Mucosa of rectum (tissue), 2 donors: ENCODE results near the gene NOLC1.

ENCODE experiments used
- H3K27ac ChIP-seq, 2 donors: one replicate each; pipeline ENCODE4 v1.7.0; 2013; ENCODE audit warnings: inconsistent platforms in 2 of 2, low read depth in 2 of 2, low read length in 2 of 2
- H3K27me3 ChIP-seq, 2 donors: one replicate each; pipeline ENCODE4 v1.7.0; 2013; ENCODE audit warnings: low read length in 2 of 2; ENCODE audit not compliant: control insufficient read depth in 2 of 2, insufficient read depth in 2 of 2
- H3K36me3 ChIP-seq, 2 donors: one replicate each; pipeline ENCODE4 v1.7.0; 2013; ENCODE audit warnings: low read length in 2 of 2; ENCODE audit not compliant: control insufficient read depth in 2 of 2, insufficient read depth in 2 of 2
- H3K4me1 ChIP-seq, 2 donors: one replicate each; pipeline ENCODE4 v1.7.0; 2013; ENCODE audit warnings: low read length in 2 of 2, mild to moderate bottlenecking in 1 of 2; ENCODE audit not compliant: control insufficient read depth in 2 of 2, insufficient read depth in 2 of 2
- H3K4me3 ChIP-seq, 2 donors: one replicate each; pipeline ENCODE4 v1.7.0; 2013; ENCODE audit warnings: low read length in 2 of 2
- H3K9ac ChIP-seq, 2 donors: one replicate each; pipeline ENCODE4 v1.7.0; 2013; ENCODE audit warnings: low read length in 2 of 2, low read depth in 1 of 2, mild to moderate bottlenecking in 1 of 2
- H3K9me3 ChIP-seq, 2 donors: one replicate each; pipeline ENCODE4 v1.7.0; 2013; ENCODE audit warnings: low read length in 2 of 2; ENCODE audit not compliant: control insufficient read depth in 2 of 2
- donor health status: healthy.
- donor health status: Normal muscosa, but diverticular disease.

Gene NOLC1

GRCh38 chr10:102139281-102140110 lies 12.7 kb upstream of the NOLC1 start:
- Histone ChIP-seq H3K27me3 (no peaks in the 10 kb centered on the region), H3K4me3 (no peak overlapping the region), H3K27ac (no peak overlapping the region), H3K9me3 (no peaks in the 10 kb centered on the region), H3K36me3 (peaks cover 53 to 57% of the 10 kb centered on the region in 2 donors), H3K4me1 (peaks cover 1 to 3% of the 10 kb centered on the region in 2 donors), H3K9ac (no peak overlapping the region)

- Histone ChIP-seq H3K9me3 (no peaks in the 10 kb centered on the region), H3K36me3 (peaks cover 58 to 61% of the 10 kb centered on the region in 2 donors), H3K9ac (no peak overlapping the region), H3K4me3 (no peak overlapping the region), H3K4me1 (peaks cover 0 to 2% of the 10 kb centered on the region in 2 donors), H3K27me3 (no peaks in the 10 kb centered on the region), H3K27ac (no peak overlapping the region)
These were observed 12.0 kb upstream of the NOLC1 start for GRCh38 chr10:102140218-102140617.

- H3K36me3 ChIP-seq: peaks cover 60 to 61% of the 10 kb centered on the region in 2 donors
- no peaks in the 10 kb centered on the region for H3K27me3 ChIP-seq
- no peak overlapping the region for H3K27ac ChIP-seq
- no peak overlapping the region for H3K4me3 ChIP-seq
- no peaks in the 10 kb centered on the region for H3K9me3 ChIP-seq
- H3K4me1 ChIP-seq: peaks cover 0 to 2% of the 10 kb centered on the region in 2 donors
- no peak overlapping the region for H3K9ac ChIP-seq
These were observed 11.2 kb upstream of the NOLC1 start for GRCh38 chr10:102140913-102141540.

- H3K4me3 ChIP-seq: no peak overlapping the region
- H3K4me1 ChIP-seq: no peaks in the 10 kb centered on the region
- no peak overlapping the region for H3K9ac ChIP-seq
- no peaks in the 10 kb centered on the region for H3K27me3 ChIP-seq
- peaks cover 61 to 62% of the 10 kb centered on the region in 2 donors for H3K36me3 ChIP-seq
- no peaks in the 10 kb centered on the region for H3K9me3 ChIP-seq
- H3K27ac ChIP-seq: no peak overlapping the region
These were observed 10.5 kb upstream of the NOLC1 start for GRCh38 chr10:102141583-102142107.

GRCh38 chr10:102146971-102147428 lies 5.2 kb upstream of the NOLC1 start:
- Histone ChIP-seq H3K9me3 (no peaks in the 10 kb centered on the region), H3K27ac (no peak overlapping the region), H3K36me3 (peaks cover 44 to 49% of the 10 kb centered on the region in 2 donors), H3K4me1 (peaks cover 0 to 3% of the 10 kb centered on the region in 2 donors), H3K27me3 (no peaks in the 10 kb centered on the region), H3K9ac (no peak overlapping the region), H3K4me3 (no peak overlapping the region)

- Histone ChIP-seq H3K4me3 (no peak overlapping the region), H3K27me3 (no peaks in the 10 kb centered on the region), H3K36me3 (peaks cover 44 to 49% of the 10 kb centered on the region in 2 donors), H3K27ac (no peak overlapping the region), H3K4me1 (peaks cover 0 to 4% of the 10 kb centered on the region in 2 donors), H3K9me3 (no peaks in the 10 kb centered on the region), H3K9ac (no peak overlapping the region)
These were observed 4.6 kb upstream of the NOLC1 start for GRCh38 chr10:102147561-102147960.

GRCh38 chr10:102148275-102148674 lies 3.9 kb upstream of the NOLC1 start:
- Histone ChIP-seq H3K4me3 (no peak overlapping the region), H3K9me3 (no peaks in the 10 kb centered on the region), H3K27me3 (no peaks in the 10 kb centered on the region), H3K27ac (no peak overlapping the region), H3K9ac (no peak overlapping the region), H3K36me3 (peaks cover 40 to 46% of the 10 kb centered on the region in 2 donors), H3K4me1 (peaks cover 6 to 11% of the 10 kb centered on the region in 2 donors)

GRCh38 chr10:102150970-102151773 lies 1.0 kb upstream of the NOLC1 start:
- Histone ChIP-seq H3K36me3 (peaks cover 22 to 35% of the 10 kb centered on the region in 2 donors), H3K9me3 (no peaks in the 10 kb centered on the region), H3K4me1 (peaks cover 9 to 13% of the 10 kb centered on the region in 2 donors), H3K27me3 (no peaks in the 10 kb centered on the region), H3K4me3 (peak overlapping the region; percentile 92 to 97), H3K27ac (peak overlapping the region; percentile 72 to 92), H3K9ac (peak overlapping the region; percentile 75 to 76)

GRCh38 chr10:102152545-102152890 lies 329 bp downstream of the NOLC1 start:
- peaks cover 20 to 36% of the 10 kb centered on the region in 2 donors for H3K36me3 ChIP-seq
- peak overlapping the region; percentile 74 to 76 for H3K9ac ChIP-seq
- no peaks in the 10 kb centered on the region for H3K27me3 ChIP-seq
- peaks cover 9 to 13% of the 10 kb centered on the region in 2 donors for H3K4me1 ChIP-seq
- H3K27ac ChIP-seq: peak overlapping the region; percentile 72 to 92
- no peaks in the 10 kb centered on the region for H3K9me3 ChIP-seq
- peak overlapping the region; percentile 92 to 97 for H3K4me3 ChIP-seq
